ENCODE data around the gene ECD. TPM values are rescaled to one million over a fixed set of nuclear protein-coding genes. Genes with fewer than 3 reads are reported as not detected.

Gene ECD
- total RNA-seq, 3 donors from 2014 or later (not counting 1 experiment from before 2014, with no cell fraction given), result 48.4 to 53.6 (median 52.1) TPM

GRCh38 chr10:73166972-73167371, 836 bp downstream of the ECD start:
- no peaks in the 10 kb centered on the region for H3K27me3 ChIP-seq (ENCODE audit: control insufficient read depth, insufficient read depth, low read length)
- peak overlapping the region; percentile 89 for H3K4me3 ChIP-seq (ENCODE audit: low read length)
- Mint-ChIP-seq H3K9me3 (no peaks in the 10 kb centered on the region), H3K27ac (peak overlapping the region; percentile 100), H3K4me3 (peak overlapping the region; percentile 100), H3K36me3 (no peaks in the 10 kb centered on the region), H3K27me3 (ENCODE audit: low read depth in 2 of 2) (no peaks in the 10 kb centered on the region), H3K4me1 (peaks cover 44 to 46% of the 10 kb centered on the region in 2 donors)
- peak overlapping the region; percentile 93 for H3K27ac ChIP-seq (ENCODE audit: low read length)
- H3K4me1 ChIP-seq (ENCODE audit: control insufficient read depth, insufficient read depth, low read length), result peaks cover 9% of the 10 kb centered on the region
- TF ChIP-seq CTCF (IDR thresholded peaks at IDR 0.05), result no peak
- intact Hi-C loops (cut with micrococcal nuclease), result loop anchor here (5.0 kb wide), 1 partner anchor 80 kb away; the partner anchor contains the start of gene DNAJC9
- no peak for DNase-seq
- H3K9me3 ChIP-seq (ENCODE audit: control insufficient read depth, insufficient read depth, low read length), result no peaks in the 10 kb centered on the region
- ATAC-seq, result no peak
- H3K36me3 ChIP-seq (ENCODE audit: control insufficient read depth, insufficient read depth, low read length), result peaks cover 11% of the 10 kb centered on the region
- 93% methylated on average over 2 of the region's 2 CpGs for WGBS (ENCODE audit: insufficient coverage)

GRCh38 chr10:73163096-73163495, 4.7 kb downstream of the ECD start:
- ATAC-seq, result no peak
- H3K36me3 Mint-ChIP-seq, result no peaks in the 10 kb centered on the region
- Histone ChIP-seq H3K27me3 (ENCODE audit: control insufficient read depth, insufficient read depth, low read length) (no peaks in the 10 kb centered on the region), H3K4me1 (ENCODE audit: control insufficient read depth, insufficient read depth, low read length) (no peaks in the 10 kb centered on the region), H3K36me3 (ENCODE audit: control insufficient read depth, insufficient read depth, low read length) (peaks cover 24% of the 10 kb centered on the region), H3K27ac (ENCODE audit: low read length) (no peak overlapping the region), H3K9me3 (ENCODE audit: control insufficient read depth, insufficient read depth, low read length) (no peaks in the 10 kb centered on the region), H3K4me3 (ENCODE audit: low read length) (no peak overlapping the region)
- no peaks in the 10 kb centered on the region for H3K27me3 Mint-ChIP-seq (ENCODE audit: low read depth in 2 of 2)
- intact Hi-C loops (cut with micrococcal nuclease), result no loop called here
- WGBS (ENCODE audit: insufficient coverage), result 97% methylated on average over 2 of the region's 2 CpGs
- peaks cover 49 to 56% of the 10 kb centered on the region in 2 donors for H3K4me1 Mint-ChIP-seq
- no peak overlapping the region for H3K4me3 Mint-ChIP-seq
- no peak for DNase-seq
- H3K9me3 Mint-ChIP-seq, result no peaks in the 10 kb centered on the region
- TF ChIP-seq CTCF (IDR thresholded peaks at IDR 0.05), result no peak
- H3K27ac Mint-ChIP-seq, result peak overlapping the region in 1 of 2 donors; percentile 27

- peak overlapping the region in 1 of 2 donors; percentile 5 for H3K27ac Mint-ChIP-seq
- H3K4me1 Mint-ChIP-seq, result peaks cover 36 to 42% of the 10 kb centered on the region in 2 donors
- H3K27ac ChIP-seq (ENCODE audit: low read length), result no peak overlapping the region
These were observed 6.1 kb downstream of the ECD start for GRCh38 chr10:73161662-73162061.

More at GRCh38 chr10:73161662-73162061, 6.1 kb downstream of the ECD start:
- intact Hi-C loops (cut with micrococcal nuclease), result no loop called here
- Mint-ChIP-seq H3K9me3 (no peaks in the 10 kb centered on the region), H3K4me3 (no peak overlapping the region), H3K27me3 (ENCODE audit: low read depth in 2 of 2) (no peaks in the 10 kb centered on the region), H3K36me3 (no peaks in the 10 kb centered on the region)
- no peaks in the 10 kb centered on the region for H3K4me1 ChIP-seq (ENCODE audit: control insufficient read depth, insufficient read depth, low read length)
- no peak for ATAC-seq
- no peaks in the 10 kb centered on the region for H3K27me3 ChIP-seq (ENCODE audit: control insufficient read depth, insufficient read depth, low read length)
- peaks cover 31% of the 10 kb centered on the region for H3K36me3 ChIP-seq (ENCODE audit: control insufficient read depth, insufficient read depth, low read length)
- H3K4me3 ChIP-seq (ENCODE audit: low read length), result no peak overlapping the region
- H3K9me3 ChIP-seq (ENCODE audit: control insufficient read depth, insufficient read depth, low read length), result no peaks in the 10 kb centered on the region
- no peak for DNase-seq
- 94% methylated on average over 3 of the region's 3 CpGs for WGBS (ENCODE audit: insufficient coverage)
- no peak for TF ChIP-seq CTCF (IDR thresholded peaks at IDR 0.05)

Data from natural killer cell (primary cell).